Activated naive CD4-positive, alpha-beta T cell treated with anti-CD3 and anti-CD28 coated beads for 36 hours (primary cell): ENCODE data around the gene CYFIP2. TPM values are rescaled to one million over a fixed set of nuclear protein-coding genes. Genes with fewer than 3 reads are reported as not detected.

Experiments used
- CTCF ChIA-PET: fragments of 350-600 bp; sonication (Branson Sonifier 250); formaldehyde crosslinking; loops from one replicate; lab custom pipeline; 2021; ENCODE audit warnings: antibody characterized with exemption; lab: Charles Lee
- DNase-seq: peaks from one replicate; pipeline ENCODE4 v3.0.0-alpha.2; 2020
- H3K27ac Mint-ChIP-seq: one replicate; pipeline ENCODE4 v1.8.0; 2021; ENCODE audit warnings: mild to moderate bottlenecking, mixed read lengths
- H3K27me3 Mint-ChIP-seq: one replicate; pipeline ENCODE4 v1.8.0; 2021; ENCODE audit warnings: low read depth, mixed read lengths
- H3K36me3 Mint-ChIP-seq: one replicate; pipeline ENCODE4 v1.8.0; 2021; ENCODE audit warnings: low read depth, mixed read lengths
- H3K4me1 Mint-ChIP-seq: one replicate; pipeline ENCODE4 v1.8.0; 2021; ENCODE audit warnings: low read depth, mixed read lengths
- H3K4me3 Mint-ChIP-seq: one replicate; pipeline ENCODE4 v1.8.0; 2021; ENCODE audit warnings: mild to moderate bottlenecking, moderate library complexity, mixed read lengths
- H3K9me3 Mint-ChIP-seq: one replicate; pipeline ENCODE4 v1.8.0; 2021; ENCODE audit warnings: mixed read lengths
- intact Hi-C: fragments of 100-400 bp; cut with micrococcal nuclease; formaldehyde crosslinking; loops from one replicate; pipeline ENCODE4 v1.15.1; 2023
- total RNA-seq, 2 experiments: library from RNA; stranded (reverse); gene quantifications; one replicate each; pipeline ENCODE4 v1.2.3, GENCODE V29; 2021

The CYFIP2 gene
- total RNA-seq, 2 experiments from 2014 or later, result 490 to 492 TPM

DNA sequence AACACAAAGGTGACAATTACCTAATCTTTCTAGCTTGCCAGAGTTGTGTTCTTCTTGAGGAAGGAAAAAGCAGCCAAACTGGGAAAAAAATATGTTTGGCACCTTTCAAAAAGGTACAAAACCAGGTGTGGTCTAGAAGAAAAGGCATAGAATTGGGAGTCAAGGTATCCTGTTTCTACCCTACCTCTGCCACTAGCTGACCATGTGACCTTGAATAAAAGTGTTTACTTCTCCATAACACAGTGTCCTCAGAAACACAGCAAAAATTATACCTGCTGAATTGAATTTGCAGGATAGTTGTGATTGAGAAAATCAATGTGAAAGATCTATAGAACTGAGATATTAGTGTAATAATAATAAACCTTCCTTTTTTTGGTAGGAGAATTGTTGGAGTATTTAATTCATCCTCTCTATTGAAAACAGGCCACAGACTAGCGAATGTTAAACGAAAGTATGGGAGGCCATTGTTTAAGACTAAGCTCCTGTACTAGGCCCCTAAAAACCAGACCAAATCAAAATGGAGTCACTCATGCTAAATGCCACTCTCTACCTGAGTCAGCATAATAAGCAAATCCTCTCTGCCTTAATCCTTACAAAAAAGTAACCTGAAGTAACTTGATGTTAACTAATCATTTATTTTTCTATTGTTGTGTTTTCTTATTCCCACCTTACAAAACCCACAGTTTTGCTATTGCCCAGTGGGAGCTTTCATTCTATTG lies 12.6 kb downstream of the CYFIP2 start:
- H3K27ac Mint-ChIP-seq, result peak overlapping the region; percentile 52
- CTCF ChIA-PET, result interaction anchor here (1.2 kb wide), 1 partner anchor 110 kb away, joined by 3 read pairs; no protein-coding TSS in a partner anchor
- H3K36me3 Mint-ChIP-seq, result peaks cover 38% of the 10 kb centered on the region
- no peak overlapping the region for H3K4me3 Mint-ChIP-seq
- no peaks in the 10 kb centered on the region for H3K27me3 Mint-ChIP-seq
- H3K4me1 Mint-ChIP-seq, result peaks cover 89% of the 10 kb centered on the region
- intact Hi-C loops, result no loop called here
- DNase-seq, result no peak
- H3K9me3 Mint-ChIP-seq, result peaks cover 5% of the 10 kb centered on the region

DNA sequence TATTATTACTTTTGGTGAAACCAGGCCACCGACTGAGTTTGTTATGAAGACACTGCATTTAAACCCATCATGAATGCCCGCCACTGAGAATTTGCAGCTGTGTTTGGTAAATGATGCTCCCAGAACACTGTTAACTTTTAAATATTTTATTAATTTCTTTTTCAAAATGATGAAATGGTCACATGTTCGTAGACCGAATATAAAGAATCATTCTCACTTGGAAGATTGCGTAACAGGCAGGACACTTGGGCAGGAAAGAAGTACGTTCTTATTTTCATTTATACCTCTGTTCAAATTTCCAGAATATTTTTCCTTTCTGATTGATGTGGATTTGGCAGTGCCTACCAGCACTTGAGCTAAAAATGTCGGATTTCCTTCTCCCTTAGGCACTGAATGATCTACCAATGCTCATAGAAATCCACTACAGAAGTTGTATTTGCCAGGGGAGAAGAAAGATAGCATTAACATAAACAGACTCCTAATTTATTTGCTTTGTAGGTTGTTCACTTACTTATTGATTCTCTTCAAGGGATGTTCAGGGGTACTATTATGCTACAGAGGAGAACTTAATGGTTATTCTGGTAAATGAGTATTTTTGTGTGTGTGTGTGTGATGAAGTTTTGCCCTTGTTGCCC lies 13.8 kb downstream of the CYFIP2 start:
- Mint-ChIP-seq H3K4me1 (peaks cover 88% of the 10 kb centered on the region), H3K27me3 (no peaks in the 10 kb centered on the region), H3K4me3 (no peak overlapping the region), H3K27ac (peak overlapping the region; percentile 90), H3K9me3 (peaks cover 5% of the 10 kb centered on the region), H3K36me3 (peaks cover 30% of the 10 kb centered on the region)
- CTCF ChIA-PET, result interaction anchor here (1.2 kb wide), 1 partner anchor 112 kb away, joined by 3 read pairs; no protein-coding TSS in a partner anchor
- intact Hi-C loops, result no loop called here
- peak; percentile 1 for DNase-seq

- Mint-ChIP-seq H3K27me3 (no peaks in the 10 kb centered on the region), H3K36me3 (peaks cover 30% of the 10 kb centered on the region), H3K9me3 (peaks cover 5% of the 10 kb centered on the region), H3K4me3 (peak overlapping the region; percentile 8), H3K4me1 (peaks cover 92% of the 10 kb centered on the region), H3K27ac (peak overlapping the region; percentile 90)
- CTCF ChIA-PET, result no interaction called here
- intact Hi-C loops, result loop anchor here (1.0 kb wide), 1 partner anchor 9 kb away; no protein-coding TSS in a partner anchor
- peak; percentile 3 for DNase-seq
These were observed 15.0 kb downstream of the CYFIP2 start for GRCh38 chr5:157280927-157281326.

DNA sequence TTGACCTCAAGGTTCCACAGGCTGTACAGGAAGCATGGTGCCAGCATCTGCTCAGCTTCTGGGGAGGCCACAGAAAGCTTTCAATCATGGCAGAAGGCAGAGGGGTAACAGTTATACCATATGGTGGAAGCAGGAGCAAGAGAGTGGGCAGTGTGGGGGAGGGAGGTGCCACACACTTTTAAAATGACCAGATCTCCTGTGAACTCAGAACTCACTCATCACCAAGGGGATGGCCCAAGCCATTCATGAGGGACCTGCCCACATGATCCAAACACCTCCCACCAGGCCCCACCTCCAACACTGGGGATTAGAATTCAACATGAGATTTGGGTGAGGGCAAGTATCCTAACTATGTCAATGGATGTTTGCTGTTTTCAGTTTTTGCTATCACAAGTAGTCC lies 16.2 kb downstream of the CYFIP2 start:
- Mint-ChIP-seq H3K9me3 (peaks cover 5% of the 10 kb centered on the region), H3K36me3 (peaks cover 35% of the 10 kb centered on the region), H3K4me3 (no peak overlapping the region), H3K4me1 (peaks cover 85% of the 10 kb centered on the region), H3K27ac (peak overlapping the region; percentile 43), H3K27me3 (no peaks in the 10 kb centered on the region)
- CTCF ChIA-PET, result interaction anchor here (1.1 kb wide), 1 partner anchor 22 kb away, joined by 3 read pairs; no protein-coding TSS in a partner anchor
- intact Hi-C loops, result loop anchor here (1.0 kb wide), 1 partner anchor 9 kb away; no protein-coding TSS in a partner anchor
- DNase-seq, result peak; percentile 59

DNA sequence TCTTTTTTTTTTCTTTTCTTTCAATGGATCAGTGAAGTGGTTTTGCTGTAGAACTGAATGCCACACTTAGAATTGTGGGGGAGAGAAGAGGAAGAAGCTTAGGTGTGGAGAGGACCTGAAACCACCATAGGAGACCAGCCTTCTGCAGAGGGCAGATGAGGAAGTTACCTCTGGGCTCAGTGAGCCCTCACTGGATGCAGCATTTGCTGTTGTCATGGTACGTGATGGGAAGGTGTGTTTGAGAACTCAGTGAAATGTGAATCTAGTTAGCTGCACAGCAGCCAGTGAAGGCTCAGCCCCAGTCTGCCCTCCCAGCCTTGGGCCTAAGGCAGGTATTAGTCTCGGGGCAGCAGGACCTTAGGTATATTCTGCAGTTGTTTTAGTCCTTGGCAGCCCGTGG lies 17.5 kb downstream of the CYFIP2 start:
- H3K4me1 Mint-ChIP-seq, result peaks cover 88% of the 10 kb centered on the region
- no peak overlapping the region for H3K4me3 Mint-ChIP-seq
- intact Hi-C loops, result no loop called here
- peak; percentile 18 for DNase-seq
- H3K9me3 Mint-ChIP-seq, result peaks cover 5% of the 10 kb centered on the region
- peak overlapping the region; percentile 43 for H3K27ac Mint-ChIP-seq
- CTCF ChIA-PET, result interaction anchor here (1.0 to 1.5 kb wide), 3 partner anchors 12 to 21 kb away, joined by 3 to 5 read pairs (median 3); no protein-coding TSS in a partner anchor
- peaks cover 42% of the 10 kb centered on the region for H3K36me3 Mint-ChIP-seq
- no peaks in the 10 kb centered on the region for H3K27me3 Mint-ChIP-seq

- H3K27ac Mint-ChIP-seq, result peak overlapping the region; percentile 42
- peaks cover 5% of the 10 kb centered on the region for H3K9me3 Mint-ChIP-seq
- CTCF ChIA-PET, result interaction anchor here (1.0 to 1.5 kb wide), 3 partner anchors 13 to 22 kb away, joined by 3 to 5 read pairs (median 3); no protein-coding TSS in a partner anchor
- intact Hi-C loops, result no loop called here
- H3K36me3 Mint-ChIP-seq, result peaks cover 50% of the 10 kb centered on the region
- no peak for DNase-seq
- H3K4me1 Mint-ChIP-seq, result peaks cover 86% of the 10 kb centered on the region
- no peaks in the 10 kb centered on the region for H3K27me3 Mint-ChIP-seq
- no peak overlapping the region for H3K4me3 Mint-ChIP-seq
These were observed 18.7 kb downstream of the CYFIP2 start for GRCh38 chr5:157284458-157285212.

DNA sequence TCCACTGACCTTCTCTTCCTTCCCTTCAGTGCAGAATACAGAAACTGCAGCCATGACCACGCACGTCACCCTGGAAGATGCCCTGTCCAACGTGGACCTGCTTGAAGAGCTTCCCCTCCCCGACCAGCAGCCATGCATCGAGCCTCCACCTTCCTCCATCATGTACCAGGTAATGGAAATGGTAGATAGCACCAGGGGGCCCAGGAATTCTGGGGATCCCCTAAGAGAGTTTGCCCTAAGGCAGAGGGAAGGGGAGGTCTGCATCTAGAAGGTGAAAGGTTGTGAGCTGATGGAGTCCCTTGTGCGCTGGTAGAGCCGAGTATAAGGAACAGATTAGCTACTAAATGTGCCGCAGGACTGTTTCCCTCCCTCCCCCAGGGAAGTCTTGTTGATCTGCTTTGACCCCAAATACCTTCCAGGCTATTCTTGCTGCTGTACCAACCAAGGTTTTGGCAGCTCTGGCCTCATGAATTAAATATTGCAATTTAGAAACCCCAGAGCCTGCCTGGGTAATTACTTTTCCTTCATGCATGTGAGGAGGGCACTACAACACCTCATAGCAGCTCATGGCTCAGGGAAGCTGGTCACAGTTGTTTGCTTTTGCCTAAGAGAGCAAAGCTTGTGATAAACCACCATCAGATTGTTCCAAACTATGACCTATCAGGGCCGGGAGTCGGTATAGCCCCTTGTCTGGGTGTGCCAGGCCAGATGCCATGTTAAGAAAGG lies 19.6 kb downstream of the CYFIP2 start:
- Mint-ChIP-seq H3K4me3 (no peak overlapping the region), H3K9me3 (peaks cover 5% of the 10 kb centered on the region), H3K36me3 (peaks cover 54% of the 10 kb centered on the region), H3K4me1 (peaks cover 87% of the 10 kb centered on the region), H3K27me3 (no peaks in the 10 kb centered on the region), H3K27ac (peak overlapping the region; percentile 11)
- CTCF ChIA-PET, result no interaction called here
- intact Hi-C loops, result no loop called here
- peak; percentile 3 for DNase-seq

GRCh38 chr5:157286761-157287211 lies 20.9 kb downstream of the CYFIP2 start:
- H3K9me3 Mint-ChIP-seq, result peaks cover under 1% of the 10 kb centered on the region
- H3K36me3 Mint-ChIP-seq, result peaks cover 54% of the 10 kb centered on the region
- peak; percentile 1 for DNase-seq
- CTCF ChIA-PET, result interaction anchor here (0.7 kb wide), 2 partner anchors 10 to 38 kb away, joined by 3 to 4 read pairs; no protein-coding TSS in a partner anchor
- peaks cover 86% of the 10 kb centered on the region for H3K4me1 Mint-ChIP-seq
- intact Hi-C loops, result no loop called here
- no peaks in the 10 kb centered on the region for H3K27me3 Mint-ChIP-seq
- no peak overlapping the region for H3K4me3 Mint-ChIP-seq
- H3K27ac Mint-ChIP-seq, result peak overlapping the region; percentile 42

- Mint-ChIP-seq H3K4me3 (no peak overlapping the region), H3K27me3 (no peaks in the 10 kb centered on the region), H3K36me3 (peaks cover 57% of the 10 kb centered on the region), H3K4me1 (peaks cover 82% of the 10 kb centered on the region), H3K27ac (peak overlapping the region; percentile 32), H3K9me3 (no peaks in the 10 kb centered on the region)
- DNase-seq, result peak; percentile 3
- CTCF ChIA-PET, result interaction anchor here (1.2 to 1.4 kb wide), 3 partner anchors 15 to 56 kb away, joined by 3 to 6 read pairs (median 3); no protein-coding TSS in a partner anchor
- intact Hi-C loops, result no loop called here
These were observed 22.7 kb downstream of the CYFIP2 start for GRCh38 chr5:157288405-157289163.

GRCh38 chr5:157289164-157289819 lies 23.4 kb downstream of the CYFIP2 start:
- CTCF ChIA-PET, result interaction anchor here (1.3 to 1.7 kb wide), 3 partner anchors 16 to 39 kb away, joined by 3 to 6 read pairs (median 3); no protein-coding TSS in a partner anchor
- H3K27ac Mint-ChIP-seq, result peak overlapping the region; percentile 51
- H3K4me1 Mint-ChIP-seq, result peaks cover 83% of the 10 kb centered on the region
- no peaks in the 10 kb centered on the region for H3K9me3 Mint-ChIP-seq
- H3K4me3 Mint-ChIP-seq, result no peak overlapping the region
- intact Hi-C loops, result no loop called here
- no peak for DNase-seq
- no peaks in the 10 kb centered on the region for H3K27me3 Mint-ChIP-seq
- peaks cover 61% of the 10 kb centered on the region for H3K36me3 Mint-ChIP-seq
